ENCODE measurements around the gene GZMM.

GZMM gene

DNA sequence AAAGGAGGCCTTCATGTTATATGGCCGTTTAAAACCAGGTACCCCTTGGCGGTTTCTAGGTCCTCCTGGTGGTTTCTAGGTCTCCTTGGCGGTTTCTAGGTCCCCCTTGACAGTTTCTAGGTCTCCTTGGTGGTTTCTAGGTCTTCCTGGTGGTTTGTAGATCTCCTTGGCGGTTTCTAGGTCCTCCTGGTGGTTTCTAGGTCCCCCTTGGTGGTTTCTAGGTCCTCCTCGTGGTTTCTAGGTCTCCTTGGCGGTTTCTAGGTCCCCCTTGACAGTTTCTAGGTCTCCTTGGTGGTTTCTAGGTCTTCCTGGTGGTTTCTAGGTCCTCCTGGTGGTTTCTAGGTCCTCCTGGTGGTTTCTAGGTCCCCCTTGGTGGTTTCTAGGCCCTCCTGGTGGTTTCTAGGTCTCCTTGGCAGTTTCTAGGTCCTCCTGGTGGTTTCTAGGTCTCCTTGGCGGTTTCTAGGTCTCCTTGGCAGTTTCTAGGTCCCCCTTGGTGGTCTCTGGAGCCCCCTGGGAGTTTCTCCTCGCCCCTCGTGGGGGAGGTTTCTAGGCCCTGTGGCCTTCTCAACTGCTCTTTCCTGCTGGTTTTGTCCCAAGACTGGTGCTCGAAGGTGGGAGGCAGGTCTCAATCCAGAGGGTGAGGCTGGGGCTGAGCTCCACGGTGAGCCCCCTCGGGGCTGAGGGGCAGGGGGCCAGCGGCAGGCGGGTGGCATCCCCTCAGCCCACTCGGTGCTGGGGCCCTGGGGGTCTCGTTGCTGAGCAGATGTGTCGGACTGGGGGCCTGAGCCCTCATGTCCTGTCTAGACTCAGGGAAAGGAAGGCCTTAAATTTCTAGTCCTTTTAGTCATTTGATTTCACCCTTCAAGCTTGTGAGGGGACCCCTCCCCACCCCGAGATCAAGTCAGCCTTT, 53.8 kb downstream of the GZMM start:
- no peak overlapping the region for H4K91ac ChIP-seq (ENCODE audit: low read length)
- WGBS, result 75% methylated on average over 18 of the region's 18 CpGs
- no peak overlapping the region for H2AFZ ChIP-seq (ENCODE audit: low read depth, low read length)
- H3K4me2 ChIP-seq (ENCODE audit: low read length, poor library complexity, severe bottlenecking), result no peak overlapping the region
- H3K18ac ChIP-seq (ENCODE audit: low read depth in 1 of 2, low read length in 2 of 2), result no peak overlapping the region
- H3K23ac ChIP-seq (ENCODE audit: low read length in 2 of 2), result no peak overlapping the region
- H2BK5ac ChIP-seq (ENCODE audit: low read depth, low read length, poor library complexity, severe bottlenecking), result no peak overlapping the region
- no peak overlapping the region for H2BK120ac ChIP-seq (ENCODE audit: low read depth, low read length)
- peaks cover 12% of the 10 kb centered on the region for H3K79me1 ChIP-seq (replicated peaks; ENCODE audit: low read length, poor library complexity, severe bottlenecking)
- H4K8ac ChIP-seq (ENCODE audit: low read length), result no peak overlapping the region
- no peak overlapping the region for H2AK5ac ChIP-seq (ENCODE audit: low read length, severe bottlenecking)
- H3K36me3 ChIP-seq (ENCODE audit: control insufficient read depth in 1 of 2, insufficient read depth in 2 of 2, low read depth in 1 of 2, low read length in 2 of 2), result peaks cover 0 to 4% of the 10 kb centered on the region in 2 experiments
- H3K14ac ChIP-seq (ENCODE audit: low read length in 2 of 2), result no peak overlapping the region
- H2BK15ac ChIP-seq (ENCODE audit: low read depth, poor library complexity, severe bottlenecking), result no peak overlapping the region
- H3K4me1 ChIP-seq (ENCODE audit: control insufficient read depth, insufficient read depth, low read depth, low read length), result peaks cover 4% of the 10 kb centered on the region
- H3K9me3 ChIP-seq (ENCODE audit: control insufficient read depth, low read length), result no peaks in the 10 kb centered on the region
- H3K4ac ChIP-seq (ENCODE audit: low read depth in 1 of 2, low read length in 2 of 2), result no peak overlapping the region
- H2BK12ac ChIP-seq (ENCODE audit: low read length in 2 of 2), result no peak overlapping the region
- no peak overlapping the region for H3K4me3 ChIP-seq (ENCODE audit: insufficient read depth in 1 of 2, low read depth in 1 of 2, low read length in 2 of 2)
- H3K9ac ChIP-seq (ENCODE audit: low read length), result no peak overlapping the region
- H3K27me3 ChIP-seq (ENCODE audit: control insufficient read depth in 1 of 2, insufficient read depth in 1 of 2, low read length in 2 of 2), result peaks cover 0 to 45% of the 10 kb centered on the region in 2 experiments
- H3K27ac ChIP-seq (ENCODE audit: low read length, poor library complexity, severe bottlenecking), result no peak overlapping the region
- no peak for DNase-seq
